ENCODE results near the gene IFT172. TPM values are rescaled to one million over a fixed set of nuclear protein-coding genes. Genes with fewer than 3 reads are reported as not detected.

Gene IFT172
- total and polyA plus RNA-seq, 2 donors (not counting 1 experiment from before 2014, with no cell fraction given) = 11.2 to 33.0 TPM

- H3K27ac ChIP-seq (ENCODE audit: insufficient read depth, low read length) = no peak overlapping the region
- H3K9me3 ChIP-seq (ENCODE audit: control insufficient read depth, insufficient read depth, low read depth, low read length) = no peaks in the 10 kb centered on the region
- peaks cover 8% of the 10 kb centered on the region for H3K4me1 ChIP-seq (ENCODE audit: control insufficient read depth, extremely low read depth, insufficient read depth, low read length)
Observed at GRCh38 chr2:27492557-27492956, 3.0 kb upstream of the IFT172 start.

GRCh38 chr2:27489118-27489497 lies 435 bp downstream of the IFT172 start:
- H3K4me3 ChIP-seq (replicated peaks in 1 of 4; ENCODE audit: control extremely low read depth in 1 of 4, insufficient read depth in 1 of 4, low read depth in 3 of 4, low read length in 4 of 4) = peak overlapping the region; percentile 71 to 96 (median 88)
- peak overlapping the region; percentile 68 for H3K9ac ChIP-seq (ENCODE audit: insufficient read depth, low read length)
- peak; percentile 26 to 32 for DNase-seq (ENCODE audit: low read depth in 2 of 2)
- H3K27me3 ChIP-seq (ENCODE audit: control insufficient read depth, insufficient read depth, low read length) = no peaks in the 10 kb centered on the region
- peaks cover 2% of the 10 kb centered on the region for H3K36me3 ChIP-seq (ENCODE audit: control insufficient read depth, insufficient read depth, low read length)
- H3K27ac ChIP-seq (ENCODE audit: insufficient read depth, low read length) = peak overlapping the region; percentile 77
- peak overlapping the region; percentile 99 for H2AFZ ChIP-seq (ENCODE audit: low read length)
- no peaks in the 10 kb centered on the region for H4K20me1 ChIP-seq (ENCODE audit: control insufficient read depth, extremely low read depth, insufficient read depth, low read length)
- H3K4me1 ChIP-seq (ENCODE audit: control insufficient read depth, extremely low read depth, insufficient read depth, low read length) = peaks cover 2% of the 10 kb centered on the region
- H3K79me2 ChIP-seq (ENCODE audit: control insufficient read depth, insufficient read depth, low read length) = no peaks in the 10 kb centered on the region
- H3K4me2 ChIP-seq (ENCODE audit: extremely low read depth, insufficient read depth, low read length) = peak overlapping the region; percentile 100
- no peaks in the 10 kb centered on the region for H3K9me3 ChIP-seq (ENCODE audit: control insufficient read depth, insufficient read depth, low read depth, low read length)
- TF ChIP-seq EZH2 (IDR thresholded peaks at IDR 0.05; ENCODE audit: low read length, missing control alignments) (no peak), CTCF (conservative IDR thresholded peaks at IDR 0.05 in 1 of 2, IDR thresholded peaks at IDR 0.05 in 1 of 2; ENCODE audit: low read depth in 1 of 2, low read length in 2 of 2) (no peak)

More at GRCh38 chr2:27492557-27492956, 3.0 kb upstream of the IFT172 start:
- no peak for TF ChIP-seq CTCF (conservative IDR thresholded peaks at IDR 0.05 in 1 of 2, IDR thresholded peaks at IDR 0.05 in 1 of 2; ENCODE audit: low read depth in 1 of 2, low read length in 2 of 2)
- no peak for TF ChIP-seq EZH2 (IDR thresholded peaks at IDR 0.05; ENCODE audit: low read length, missing control alignments)
- H3K27me3 ChIP-seq (ENCODE audit: control insufficient read depth, insufficient read depth, low read length) = no peaks in the 10 kb centered on the region
- no peak overlapping the region for H2AFZ ChIP-seq (ENCODE audit: low read length)
- H3K4me3 ChIP-seq (replicated peaks in 1 of 4; ENCODE audit: control extremely low read depth in 1 of 4, insufficient read depth in 1 of 4, low read depth in 3 of 4, low read length in 4 of 4) = no peak overlapping the region
- H3K4me2 ChIP-seq (ENCODE audit: extremely low read depth, insufficient read depth, low read length) = no peak overlapping the region
- no peak for DNase-seq (ENCODE audit: low read depth in 2 of 2)
- H4K20me1 ChIP-seq (ENCODE audit: control insufficient read depth, extremely low read depth, insufficient read depth, low read length) = no peaks in the 10 kb centered on the region
- no peaks in the 10 kb centered on the region for H3K36me3 ChIP-seq (ENCODE audit: control insufficient read depth, insufficient read depth, low read length)
- H3K9ac ChIP-seq (ENCODE audit: insufficient read depth, low read length) = no peak overlapping the region
- no peaks in the 10 kb centered on the region for H3K79me2 ChIP-seq (ENCODE audit: control insufficient read depth, insufficient read depth, low read length)

- no peak overlapping the region for H3K9ac ChIP-seq (ENCODE audit: insufficient read depth, low read length)
- no peaks in the 10 kb centered on the region for H3K79me2 ChIP-seq (ENCODE audit: control insufficient read depth, insufficient read depth, low read length)
- peaks cover 2% of the 10 kb centered on the region for H3K4me1 ChIP-seq (ENCODE audit: control insufficient read depth, extremely low read depth, insufficient read depth, low read length)
- no peaks in the 10 kb centered on the region for H4K20me1 ChIP-seq (ENCODE audit: control insufficient read depth, extremely low read depth, insufficient read depth, low read length)
- no peaks in the 10 kb centered on the region for H3K27me3 ChIP-seq (ENCODE audit: control insufficient read depth, insufficient read depth, low read length)
- H3K9me3 ChIP-seq (ENCODE audit: control insufficient read depth, insufficient read depth, low read depth, low read length) = no peaks in the 10 kb centered on the region
- H3K4me2 ChIP-seq (ENCODE audit: extremely low read depth, insufficient read depth, low read length) = no peak overlapping the region
- DNase-seq (ENCODE audit: low read depth in 2 of 2) = no peak
- H3K27ac ChIP-seq (ENCODE audit: insufficient read depth, low read length) = no peak overlapping the region
- TF ChIP-seq CTCF (conservative IDR thresholded peaks at IDR 0.05 in 1 of 2, IDR thresholded peaks at IDR 0.05 in 1 of 2; ENCODE audit: low read depth in 1 of 2, low read length in 2 of 2) (no peak), EZH2 (IDR thresholded peaks at IDR 0.05; ENCODE audit: low read length, missing control alignments) (no peak)
- H3K4me3 ChIP-seq (replicated peaks in 1 of 4; ENCODE audit: control extremely low read depth in 1 of 4, insufficient read depth in 1 of 4, low read depth in 3 of 4, low read length in 4 of 4) = no peak overlapping the region
- peaks cover 4% of the 10 kb centered on the region for H3K36me3 ChIP-seq (ENCODE audit: control insufficient read depth, insufficient read depth, low read length)
- H2AFZ ChIP-seq (ENCODE audit: low read length) = no peak overlapping the region
Observed at GRCh38 chr2:27485496-27485895, 4.0 kb downstream of the IFT172 start.
